G401.6 (cell line): ENCODE measurements around the gene MPPED1.

Source experiments
- FAIRE-seq: peaks from 2 replicates; lab custom pipeline; 2012; peaks lifted over from hg19 to GRCh38; lab: Jason Lieb, UNC

MPPED1 gene

DNA sequence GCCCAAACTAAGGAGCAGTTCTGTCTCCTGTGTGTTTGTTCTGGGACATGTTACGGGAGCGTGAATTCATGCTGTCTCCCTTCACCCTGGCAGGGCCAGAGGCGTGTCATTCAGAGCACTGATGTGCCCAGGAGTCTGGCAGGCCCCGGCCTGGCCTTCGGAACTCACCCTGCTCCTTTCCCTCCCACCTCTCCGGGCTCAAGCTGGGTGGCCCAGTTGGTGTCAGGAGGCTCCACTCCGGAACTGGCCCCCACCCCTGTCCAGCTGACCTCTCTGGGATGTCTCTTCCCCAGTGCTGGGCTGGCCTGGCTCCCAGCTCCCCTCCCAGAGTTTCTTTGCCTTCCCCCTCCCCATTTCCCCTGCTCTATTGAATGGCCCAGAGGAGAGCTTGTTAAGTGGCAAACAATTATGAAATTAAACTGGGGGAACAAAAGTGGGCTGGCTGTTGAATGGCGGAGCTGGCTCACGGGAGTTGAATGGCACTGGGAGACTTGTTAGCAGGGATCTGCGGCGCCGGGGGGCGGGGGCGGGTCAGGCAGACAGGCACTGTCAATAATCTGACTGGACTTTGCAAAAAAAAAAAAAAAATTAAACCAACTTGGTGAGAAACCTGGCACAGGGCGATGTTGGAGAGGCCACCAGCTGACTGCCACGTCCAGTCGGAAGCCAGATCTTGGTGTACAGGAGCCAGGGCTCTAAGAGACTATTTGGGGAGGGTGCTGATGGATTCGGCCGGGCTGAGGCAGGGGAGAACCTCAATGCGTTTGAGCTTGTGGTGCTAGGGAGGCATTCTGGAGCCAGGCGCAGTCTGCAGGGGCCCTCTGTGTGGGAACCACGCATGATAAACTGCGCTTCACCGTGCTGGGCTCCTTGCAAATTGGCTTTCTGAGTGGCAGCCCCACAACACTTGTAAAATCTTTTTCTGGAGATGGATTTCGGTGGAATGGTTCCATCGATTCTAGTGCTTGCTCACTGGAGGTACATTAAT lies 1.3 kb downstream of the MPPED1 start:
- FAIRE-seq = no peak

DNA sequence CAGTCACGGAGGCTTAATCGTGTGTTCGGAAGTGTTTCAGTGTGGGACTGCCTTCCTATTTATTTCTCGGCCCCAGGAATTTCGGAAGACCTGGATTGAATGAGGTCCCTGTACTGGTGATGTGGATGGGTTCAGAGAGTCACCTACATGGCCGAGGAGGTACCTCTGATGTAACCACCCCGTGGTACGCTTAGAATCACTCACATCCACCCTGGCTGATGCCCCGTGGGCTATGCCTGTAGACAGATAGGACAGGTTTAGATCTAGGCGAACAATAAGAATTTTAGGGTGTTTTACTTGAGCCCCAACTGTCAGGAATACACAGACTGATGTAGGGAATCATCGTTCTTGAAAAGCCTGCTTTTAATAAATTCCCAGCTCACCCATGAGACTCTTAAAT lies 2.0 kb downstream of the MPPED1 start:
- FAIRE-seq = no peak

DNA sequence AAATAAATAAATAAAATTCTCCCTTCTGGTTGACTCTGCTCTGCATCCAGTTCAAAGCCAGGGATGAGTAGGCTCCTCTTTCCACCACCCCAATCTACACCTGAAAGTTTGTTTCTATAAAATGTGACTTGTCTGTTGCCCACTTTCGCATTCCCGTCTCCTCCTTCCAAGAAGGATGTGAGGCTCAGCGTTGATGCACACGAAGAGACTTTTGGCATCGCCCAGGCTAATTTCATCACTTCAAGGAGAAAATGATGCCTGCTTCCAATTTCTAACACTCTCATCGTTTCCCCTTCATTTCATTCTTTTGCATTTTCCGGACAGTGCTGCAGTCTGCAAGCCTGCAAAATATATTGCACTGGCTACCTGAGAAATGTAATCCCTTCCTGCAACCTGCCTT lies 3.9 kb downstream of the MPPED1 start:
- no peak for FAIRE-seq

DNA sequence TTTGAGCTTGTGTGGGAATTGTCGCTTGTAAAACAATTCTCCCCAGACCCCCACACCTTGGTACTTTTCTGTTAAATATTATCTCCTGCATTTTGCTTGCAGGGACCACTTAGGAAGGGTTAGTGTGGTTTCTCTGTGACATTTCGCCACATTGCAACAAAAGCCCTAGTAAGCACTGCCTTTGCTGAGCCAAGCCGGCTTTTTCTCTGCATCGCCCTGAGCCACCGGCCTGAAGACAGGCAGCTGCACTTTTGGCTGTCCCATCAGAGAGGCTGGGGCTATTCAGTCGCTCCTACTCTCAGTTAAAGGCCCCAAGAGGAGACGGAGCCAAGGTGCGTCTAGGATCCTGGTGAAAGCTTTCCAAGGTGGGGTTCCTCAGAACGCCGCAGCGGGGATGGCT lies 5.7 kb downstream of the MPPED1 start:
- FAIRE-seq = no peak

DNA sequence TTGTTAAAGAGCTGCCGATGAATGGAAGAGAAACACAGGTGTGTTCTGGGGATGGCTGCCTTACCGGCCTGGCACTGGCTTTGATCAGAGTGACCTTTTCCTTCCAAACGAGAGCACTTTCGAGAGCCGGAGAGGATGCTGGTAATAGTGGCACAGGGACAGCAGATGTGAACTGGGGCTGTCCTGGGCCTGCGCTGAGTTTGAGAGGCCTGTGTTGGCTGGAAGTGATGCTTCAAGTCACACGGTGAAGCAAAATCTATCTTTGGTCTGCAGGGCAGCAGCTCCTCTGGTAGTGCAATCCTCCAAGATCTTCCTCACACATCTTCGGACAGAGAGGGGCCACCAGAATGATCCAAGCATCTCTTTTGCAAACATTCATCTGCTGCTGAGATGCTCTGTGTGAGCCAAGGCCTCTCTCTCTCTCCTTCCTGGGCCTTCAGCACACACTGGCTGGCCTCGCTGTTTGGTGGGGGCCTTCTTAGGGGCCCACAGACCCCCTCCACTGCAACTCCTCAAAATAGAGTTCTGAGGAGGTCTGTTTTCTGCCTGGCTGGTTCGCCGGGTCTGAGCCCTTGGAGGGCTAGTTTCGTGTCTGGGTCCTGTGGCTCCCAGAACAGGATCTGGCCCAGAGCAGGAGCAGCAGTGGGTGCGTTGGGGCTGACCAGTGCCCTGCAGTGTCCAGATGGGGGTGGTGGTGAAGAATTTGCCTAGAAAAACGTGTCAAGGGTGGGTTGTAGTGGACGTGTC lies 6.4 kb downstream of the MPPED1 start:
- FAIRE-seq = no peak

DNA sequence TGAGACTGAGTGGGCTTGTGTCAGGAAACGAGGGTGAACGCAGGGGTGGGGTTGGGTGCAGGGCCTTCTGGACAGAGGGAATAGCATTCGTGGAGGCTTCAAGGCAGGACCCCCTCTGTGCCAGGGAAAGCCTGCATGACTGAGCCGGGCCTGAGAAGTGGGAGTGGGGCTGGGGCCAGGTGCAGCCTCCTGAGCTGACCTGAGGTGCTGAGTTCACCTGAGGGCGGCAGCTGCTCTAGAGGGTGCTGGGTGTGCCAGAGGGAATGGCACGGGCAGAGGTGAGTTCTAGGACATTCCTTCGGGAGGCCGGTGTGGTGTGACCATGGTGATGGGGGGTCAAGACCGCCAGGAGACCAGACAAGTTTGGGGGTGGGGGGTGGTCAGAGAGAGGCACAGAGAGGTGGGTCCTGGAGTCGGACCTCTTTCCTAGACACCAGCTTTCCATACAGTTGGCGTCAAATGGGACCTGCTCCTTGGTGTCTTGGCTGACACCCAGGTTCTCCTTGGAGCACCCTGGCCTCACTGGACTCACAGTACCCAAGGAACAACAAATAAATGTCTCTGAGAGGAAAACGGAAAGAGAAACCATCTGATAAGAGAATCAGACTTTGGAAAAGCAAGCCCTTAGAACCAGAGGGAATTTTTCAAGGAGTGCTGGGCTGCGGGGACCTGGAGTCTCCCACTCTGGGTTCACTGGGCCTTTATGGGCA lies 7.7 kb downstream of the MPPED1 start:
- FAIRE-seq = no peak

DNA sequence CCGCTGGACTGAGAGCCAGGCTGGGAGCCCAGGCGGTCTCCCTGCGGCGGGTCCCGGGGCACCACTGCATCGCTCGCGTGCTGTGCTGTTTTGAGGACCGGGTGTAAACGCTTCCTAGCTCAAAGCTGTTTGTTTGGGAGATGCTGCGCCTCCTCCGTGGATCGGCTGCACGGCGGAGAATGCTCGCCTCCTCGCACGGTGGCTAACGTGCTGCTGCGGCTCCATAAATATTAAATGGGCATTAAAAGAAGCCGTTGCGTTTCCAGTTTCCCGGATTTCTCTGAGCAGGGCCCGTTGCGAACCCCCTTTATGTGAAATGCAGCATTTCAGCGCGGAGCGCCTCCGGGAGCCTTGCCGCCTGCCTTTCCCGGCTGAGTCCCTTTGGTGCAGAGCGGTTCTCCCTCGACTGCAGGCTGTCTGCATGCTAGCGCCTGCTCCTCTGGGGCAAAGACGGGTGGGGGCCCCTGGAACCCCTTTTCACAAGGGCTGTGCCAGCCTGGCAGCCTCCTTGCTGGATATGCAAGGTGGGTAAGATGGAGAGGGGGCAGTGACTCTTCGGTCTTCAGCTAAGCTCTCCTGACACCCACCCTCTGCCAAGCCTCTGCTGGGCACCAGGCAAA lies 9.3 kb downstream of the MPPED1 start:
- FAIRE-seq = no peak

DNA sequence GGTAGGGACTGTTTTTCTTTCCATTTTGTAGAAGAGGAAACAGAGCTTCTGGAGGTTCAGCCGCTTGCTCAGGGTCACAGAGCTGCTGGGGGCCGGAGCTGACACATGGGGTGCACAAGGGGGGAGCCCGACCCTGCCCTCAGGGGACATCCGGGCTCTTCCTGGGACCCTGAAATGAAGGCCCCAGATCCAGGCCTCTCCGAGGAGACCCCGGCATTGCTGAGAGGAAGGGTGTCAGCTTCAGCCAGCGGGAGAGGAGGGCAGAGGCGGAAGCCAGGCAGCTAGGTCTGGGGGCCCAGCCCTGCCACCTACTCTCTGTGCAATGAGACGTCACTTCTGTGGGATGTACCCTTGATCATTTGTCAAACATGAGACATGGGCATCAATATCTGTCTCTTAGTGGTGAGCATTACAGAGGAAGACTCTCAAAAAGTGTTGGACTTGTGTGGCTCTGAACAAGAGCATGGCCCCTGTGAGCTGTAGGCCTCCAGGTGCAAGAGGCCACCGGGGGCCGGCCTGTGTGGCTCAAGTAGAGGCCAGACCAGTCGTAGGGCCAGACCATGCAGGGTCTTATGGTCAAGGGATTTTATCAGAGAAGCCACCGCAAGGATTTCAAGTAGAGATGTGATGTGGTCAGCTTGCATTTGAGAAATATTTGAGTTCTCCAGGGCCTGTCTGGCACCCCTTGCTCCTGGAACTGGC lies 10.3 kb downstream of the MPPED1 start:
- no peak for FAIRE-seq

DNA sequence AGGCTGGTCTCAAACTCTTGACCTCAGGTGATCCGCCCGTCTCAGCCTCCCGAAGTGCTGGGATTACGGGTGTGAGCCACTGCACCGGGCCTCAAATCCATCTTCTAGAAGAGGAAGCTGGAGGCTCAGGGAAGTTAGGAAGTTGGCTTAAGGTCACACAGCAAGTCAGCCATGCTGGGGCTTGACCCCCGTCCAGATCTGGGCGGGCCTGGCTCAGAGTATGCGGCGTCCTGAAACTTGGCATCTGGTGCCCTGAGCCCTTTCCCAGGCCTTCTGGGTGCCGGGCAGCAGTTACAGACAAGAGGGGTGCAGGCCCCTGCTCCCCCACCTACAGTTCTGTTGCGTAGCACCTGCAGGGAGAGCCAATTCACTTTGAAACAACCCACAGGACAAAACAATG lies 11.2 kb downstream of the MPPED1 start:
- no peak for FAIRE-seq

DNA sequence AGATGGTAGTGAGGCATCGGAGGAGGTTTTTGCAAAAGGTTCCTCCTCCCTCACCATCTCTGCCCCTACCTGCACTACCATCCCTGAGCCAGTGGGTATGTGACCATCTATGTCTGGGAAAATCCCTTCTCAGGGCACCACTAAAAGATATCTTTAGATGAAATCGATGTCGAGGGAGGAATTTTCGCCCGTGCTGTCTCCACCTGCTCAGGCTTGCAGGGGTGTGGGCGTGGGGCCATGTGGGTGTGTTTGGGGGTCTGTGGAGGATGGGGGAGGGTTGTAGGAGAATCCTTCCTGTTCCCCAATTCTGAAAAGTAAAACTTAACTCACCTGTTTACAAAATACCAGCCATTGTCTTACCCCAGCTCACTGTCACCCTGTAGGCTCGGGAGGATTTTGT lies 12.4 kb downstream of the MPPED1 start:
- no peak for FAIRE-seq

DNA sequence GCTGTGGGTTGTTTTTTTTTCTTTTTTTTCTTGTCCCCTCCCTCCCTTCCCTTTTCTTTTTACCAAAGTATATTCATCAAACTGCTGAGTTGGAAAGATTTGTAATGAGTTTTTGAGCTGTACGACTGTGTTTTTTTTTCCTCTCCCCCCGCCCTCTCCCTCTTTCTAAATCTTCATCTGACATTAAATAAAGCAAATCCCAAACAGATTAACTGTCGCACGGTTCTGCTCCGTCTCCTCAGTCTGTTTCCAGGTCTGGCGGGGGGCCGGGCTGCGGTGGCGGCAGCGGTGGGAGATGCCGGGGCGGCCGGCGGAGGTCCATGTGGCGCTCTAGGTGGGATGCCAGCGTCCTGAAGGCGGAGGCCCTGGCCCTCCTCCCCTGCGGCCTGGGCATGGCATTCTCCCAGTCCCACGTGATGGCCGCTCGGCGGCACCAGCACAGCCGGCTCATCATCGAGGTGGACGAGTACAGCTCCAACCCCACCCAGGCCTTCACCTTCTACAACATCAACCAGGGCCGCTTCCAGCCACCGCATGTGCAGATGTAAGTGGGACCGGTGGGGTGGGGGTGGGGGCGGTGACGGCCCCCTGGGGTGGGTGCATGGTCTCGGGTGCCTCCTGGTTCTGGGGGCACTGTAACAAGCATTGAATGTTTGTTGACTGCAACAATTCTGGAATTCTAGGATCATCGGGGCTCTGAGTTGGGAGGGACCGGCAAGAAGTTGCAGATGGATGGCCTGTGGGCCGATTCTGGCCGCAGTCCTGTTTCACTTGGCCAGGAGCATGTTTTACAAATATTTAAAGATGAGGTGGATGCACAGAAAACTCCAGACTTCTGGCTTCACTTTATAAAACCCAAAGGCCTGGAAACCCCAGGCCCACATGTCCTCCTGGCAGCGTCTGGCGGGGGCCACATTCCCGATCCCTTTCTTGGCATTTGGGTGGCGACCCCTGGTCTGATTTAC lies 13.1 kb downstream of the MPPED1 start:
- FAIRE-seq = no peak

DNA sequence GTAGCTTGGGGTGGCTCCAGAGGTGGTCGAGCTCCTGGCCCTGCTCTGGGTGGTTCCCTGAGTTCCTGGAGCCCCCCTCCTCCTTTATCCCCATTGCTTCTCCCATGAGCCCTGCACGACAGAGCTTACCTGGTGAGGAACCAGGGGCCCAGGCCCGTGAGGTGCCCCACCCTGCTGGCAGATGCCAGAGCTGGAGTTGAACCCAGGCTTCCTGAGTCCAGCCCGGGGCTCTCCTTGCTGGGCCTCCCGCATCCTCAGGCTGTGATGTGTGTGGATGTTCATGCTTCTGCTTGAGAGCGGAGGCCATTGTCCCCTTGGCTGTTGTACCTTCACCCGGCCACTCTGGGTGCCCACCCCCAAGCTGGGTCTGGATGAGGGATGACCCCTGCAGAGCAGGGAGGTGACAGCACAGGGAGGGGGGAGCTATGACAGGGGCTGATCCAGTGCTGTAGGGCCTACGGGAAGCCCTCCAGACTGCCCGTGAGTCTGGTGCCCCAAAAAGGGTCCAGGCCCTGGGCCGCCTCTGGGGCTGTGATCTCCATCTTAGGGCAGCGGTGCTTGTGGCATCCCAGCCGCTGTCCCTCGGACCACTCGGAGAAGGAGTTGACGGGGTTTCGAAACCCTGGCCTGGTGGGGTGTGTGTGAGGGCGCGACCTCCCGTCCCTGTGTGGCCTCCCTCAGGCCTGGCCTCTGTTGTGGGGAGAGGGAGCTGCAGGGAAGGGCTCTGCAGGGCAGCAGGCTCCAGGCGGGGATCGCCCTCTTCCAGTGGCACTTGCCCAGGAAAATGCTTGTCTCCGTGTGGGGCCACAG lies 14.4 kb downstream of the MPPED1 start:
- FAIRE-seq = no peak

DNA sequence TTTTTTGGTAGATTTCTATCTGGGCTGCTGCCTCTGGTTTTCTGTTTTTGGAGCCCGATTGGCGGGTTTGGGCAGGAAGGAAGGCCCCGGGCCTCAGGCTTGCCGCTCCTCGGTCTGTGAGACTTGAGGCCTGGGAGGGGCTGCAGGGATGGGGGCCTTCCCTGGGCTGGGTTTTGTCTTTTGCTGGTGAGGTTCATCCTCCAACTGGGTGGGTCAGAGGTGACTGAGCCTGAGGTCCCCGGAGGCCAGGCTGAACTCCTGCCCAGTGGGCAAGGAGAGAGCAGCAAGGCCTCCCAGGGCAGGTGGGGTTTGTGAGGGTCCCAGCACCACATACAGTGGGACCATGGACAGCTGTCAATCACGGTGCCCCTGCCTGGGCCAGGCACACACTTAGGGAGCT lies 15.0 kb downstream of the MPPED1 start:
- no peak for FAIRE-seq

DNA sequence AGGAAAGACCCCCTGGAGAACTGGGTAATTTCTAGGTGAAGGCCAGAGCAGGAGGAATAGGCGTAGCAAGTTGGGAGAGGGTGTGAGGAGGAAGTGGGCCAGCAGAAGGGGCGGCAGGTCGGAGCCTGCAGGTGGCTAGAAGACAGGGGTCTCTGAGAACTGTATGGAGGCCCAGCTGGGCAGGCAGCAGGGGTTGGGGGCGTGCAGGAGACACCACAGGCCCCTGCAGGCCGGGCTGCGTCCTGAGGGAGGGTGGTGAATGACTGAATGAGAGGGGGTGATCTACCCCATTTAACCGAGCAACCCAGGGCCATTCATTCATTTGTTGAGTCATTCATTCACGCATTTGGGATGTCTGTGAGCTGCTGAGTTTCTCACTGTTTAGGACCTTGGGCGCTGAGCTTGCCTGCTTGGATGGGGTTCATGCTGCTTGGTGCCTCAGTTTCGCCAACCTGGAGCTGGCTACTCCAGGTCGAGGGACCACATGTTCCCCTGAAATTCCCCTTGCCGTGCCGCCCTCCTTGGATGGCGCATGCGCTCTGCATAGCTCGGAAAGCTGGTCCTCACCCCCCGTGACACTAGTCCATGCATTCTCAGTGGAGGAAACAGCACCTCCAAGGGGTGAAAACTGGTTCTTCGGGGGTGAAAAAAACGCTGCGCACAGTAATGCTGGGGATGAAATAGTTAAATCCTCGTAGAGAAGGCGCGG lies 15.6 kb downstream of the MPPED1 start:
- FAIRE-seq = no peak

DNA sequence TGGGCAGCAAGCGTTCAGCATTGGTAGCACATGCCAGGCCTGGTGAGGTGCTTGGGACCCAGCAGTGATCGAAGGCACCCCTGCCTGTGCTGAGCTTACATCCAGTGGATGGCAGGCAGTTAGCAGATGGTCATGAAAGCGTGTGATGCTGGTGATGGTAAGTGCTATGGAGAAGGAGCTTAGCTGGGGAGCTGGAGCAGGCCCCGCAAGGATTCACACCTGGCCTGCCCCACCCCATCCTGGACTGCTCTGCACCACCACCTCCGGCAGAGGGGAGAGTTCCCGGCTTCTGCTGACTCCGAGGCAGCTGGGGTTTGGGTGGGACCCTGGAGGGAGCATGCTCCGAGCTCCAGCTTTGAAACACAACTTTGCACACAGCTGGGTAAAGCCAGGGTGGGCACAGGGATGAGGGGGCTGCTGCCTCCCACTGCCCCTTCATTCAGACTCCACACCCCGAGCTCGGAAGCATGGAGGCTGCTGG lies 16.2 kb downstream of the MPPED1 start:
- FAIRE-seq = no peak

DNA sequence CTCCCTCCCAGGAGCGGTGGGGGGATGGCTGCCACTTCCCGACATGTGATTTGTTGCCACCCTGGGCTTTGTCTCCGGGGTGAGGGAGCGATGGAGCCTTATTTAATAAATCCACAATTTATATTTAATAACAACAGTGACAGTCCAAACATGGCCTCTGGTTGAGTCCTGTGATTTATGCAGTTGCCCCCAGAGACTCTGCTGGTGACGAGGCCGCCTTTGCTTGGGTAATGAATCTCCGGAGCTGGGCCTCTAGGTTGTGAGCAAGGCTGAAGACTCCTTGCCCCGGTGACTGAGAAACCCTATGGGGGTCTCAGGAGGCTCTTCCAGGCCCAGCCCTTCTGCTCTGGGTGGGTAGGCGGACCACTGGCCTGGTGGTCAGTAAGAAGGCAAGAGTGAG lies 16.7 kb downstream of the MPPED1 start:
- no peak for FAIRE-seq

DNA sequence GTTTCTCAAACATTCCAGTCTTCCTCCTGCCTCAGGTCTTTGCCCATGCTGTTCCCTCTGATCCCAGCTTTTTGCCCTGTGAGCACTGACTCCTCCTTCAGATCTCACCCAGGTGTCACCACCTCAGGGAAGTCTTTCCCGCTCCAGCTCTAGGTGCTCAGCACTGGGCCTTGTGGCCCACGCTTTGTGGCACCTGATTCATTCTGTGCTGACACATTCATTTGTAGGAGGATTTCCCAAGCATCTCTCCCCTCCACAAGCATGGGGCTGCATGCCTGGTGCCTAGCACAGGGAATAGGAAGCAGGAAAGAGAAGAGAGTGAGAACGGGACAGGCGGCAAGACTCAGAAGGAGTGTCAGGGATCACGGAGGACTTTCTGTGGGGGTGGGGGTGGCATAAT lies 17.6 kb downstream of the MPPED1 start:
- no peak for FAIRE-seq

DNA sequence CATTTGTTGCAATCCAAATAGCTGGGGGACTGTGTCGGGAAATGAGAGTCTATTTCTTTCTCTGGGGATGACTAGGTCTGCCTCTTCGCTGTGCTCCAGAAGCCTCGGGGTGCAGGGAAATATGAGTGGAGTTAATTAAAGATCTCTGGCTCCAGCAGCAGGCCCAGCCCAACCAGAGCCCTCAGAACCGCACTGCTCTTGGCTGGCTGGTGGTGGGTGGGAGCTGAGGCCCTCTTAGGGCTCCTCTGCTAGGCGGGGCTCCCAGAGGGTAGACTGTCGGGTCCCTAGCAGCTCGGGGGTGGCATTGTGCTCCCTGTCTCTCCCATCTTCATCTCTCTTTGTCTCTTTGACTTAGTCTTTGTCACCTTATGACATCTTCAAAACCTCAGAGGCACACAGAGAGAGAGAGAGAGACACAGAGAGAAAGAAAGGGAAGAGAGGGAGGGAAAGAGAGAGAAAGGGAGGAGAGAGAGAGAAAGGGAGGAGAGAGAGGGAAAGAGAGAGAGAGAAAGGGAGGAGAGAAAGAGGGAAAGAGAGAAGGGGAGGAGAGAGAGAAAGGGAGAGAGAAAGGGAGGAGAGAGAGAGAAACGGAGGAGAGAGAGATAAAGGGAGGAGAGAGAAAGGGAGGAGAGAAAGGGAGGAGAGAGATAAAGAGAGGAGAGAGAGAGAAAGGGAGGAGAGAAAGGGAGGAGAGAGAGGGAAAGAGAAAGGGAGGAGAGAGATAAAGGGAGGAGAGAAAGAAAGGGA lies 20.2 kb downstream of the MPPED1 start:
- FAIRE-seq = no peak
